CD4-positive, alpha-beta T cell (primary cell): ENCODE data around the gene SARNP. TPM values are rescaled to one million over a fixed set of nuclear protein-coding genes. Genes with fewer than 3 reads are reported as not detected.
A peak's percentile ranks its signal among the peaks of the same experiment; 100 is the strongest.

Source experiments
- ATAC-seq: fragments of 200-7000 bp; cut with Tn5 transposase; one replicate; pipeline ENCODE4 v1.10.0; 2022; ENCODE audit warnings: mild to moderate bottlenecking; ENCODE audit not compliant: poor library complexity
- CTCF ChIA-PET: fragments of 350-600 bp; sonication (Branson Sonifier 250); formaldehyde crosslinking; loops from one replicate; lab custom pipeline; 2021; ENCODE audit warnings: antibody characterized with exemption, inconsistent platforms; lab: Charles Lee
- POLR2A ChIA-PET: fragments of 350-600 bp; sonication (Branson Sonifier 250); formaldehyde crosslinking; loops from one replicate; lab custom pipeline; 2021; ENCODE audit warnings: antibody characterized with exemption, inconsistent platforms; lab: Charles Lee
- DNase-seq, 14 experiments: peaks; one replicate each; pipeline ENCODE4 v3.0.0-alpha.2; 2013 to 2020; ENCODE audit warnings: mixed read lengths in 2 of 14
- H3K27ac ChIP-seq, 2 donors: one replicate each; pipeline versions ENCODE4 v1.5.1 to v1.7.0; 2013; ENCODE audit warnings: low read length in 2 of 2, low read depth in 1 of 2, mild to moderate bottlenecking in 1 of 2
- H3K27me3 ChIP-seq, 2 experiments: 1 replicate in 1 of 2; 2 replicates in 1 of 2; pipeline versions ENCODE4 v1.6.1 to v1.7.0; 2013; ENCODE audit warnings: low read length in 2 of 2, control low read depth in 1 of 2, mild to moderate bottlenecking in 1 of 2, moderate library complexity in 1 of 2; ENCODE audit not compliant: insufficient read depth in 2 of 2, control insufficient read depth in 1 of 2
- H3K36me3 ChIP-seq: one replicate; pipeline ENCODE4 v1.6.1; 2013; ENCODE audit warnings: low read length, control low read depth; ENCODE audit not compliant: insufficient read depth
- H3K4me1 ChIP-seq: one replicate; pipeline ENCODE4 v1.6.1; 2013; ENCODE audit warnings: low read length, control low read depth; ENCODE audit not compliant: insufficient read depth
- H3K4me3 ChIP-seq: one replicate; pipeline ENCODE4 v1.5.1; 2013; ENCODE audit warnings: mild to moderate bottlenecking, low read length, moderate library complexity
- H3K9me3 ChIP-seq, 2 experiments: 1 replicate in 1 of 2; 2 replicates in 1 of 2; pipeline versions ENCODE4 v1.6.1 to v1.7.0; 2013; ENCODE audit warnings: low read length in 2 of 2, mild to moderate bottlenecking in 2 of 2, control low read depth in 1 of 2, moderate library complexity in 1 of 2; ENCODE audit not compliant: control insufficient read depth in 1 of 2, insufficient read depth in 1 of 2
- H3K27ac Mint-ChIP-seq: one replicate; pipeline ENCODE4 v1.8.0; 2020; ENCODE audit warnings: mixed read lengths
- H3K27me3 Mint-ChIP-seq: one replicate; pipeline ENCODE4 v1.8.0; 2021; ENCODE audit warnings: mixed read lengths
- H3K36me3 Mint-ChIP-seq: one replicate; pipeline ENCODE4 v1.8.0; 2021; ENCODE audit warnings: low read depth, mixed read lengths
- H3K4me1 Mint-ChIP-seq: one replicate; pipeline ENCODE4 v1.8.0; 2021; ENCODE audit warnings: low read depth, mixed read lengths
- H3K4me3 Mint-ChIP-seq: one replicate; pipeline ENCODE4 v1.8.0; 2020; ENCODE audit warnings: mild to moderate bottlenecking, mixed read lengths
- H3K9me3 Mint-ChIP-seq: one replicate; pipeline ENCODE4 v1.8.0; 2020; ENCODE audit warnings: mixed read lengths
- CTCF ChIP-seq: fragments of 200-600 bp; IDR thresholded peaks from one replicate; pipeline ENCODE4 v1.8.0; 2022; ENCODE audit warnings: antibody characterized with exemption, mild to moderate bottlenecking
- intact Hi-C, 2 experiments: fragments of 100-400 bp; cut with DNase I in 1 of 2; cut with micrococcal nuclease in 1 of 2; formaldehyde crosslinking; loops; one replicate each; pipeline versions ENCODE4 v1.15.1 to v1.9.0; 2023 to 2025; cut with DNase I, micrococcal nuclease
- total RNA-seq, 174 experiments: library from RNA in 2 of 174; stranded (reverse) in 2 of 174; gene quantifications; one replicate each; pipeline ENCODE4 v1.2.3 and lab custom pipeline; 2021 to 2026

Gene SARNP
- total RNA-seq, 2 experiments from 2014 or later: 38.2 to 38.6 TPM

- Histone ChIP-seq H3K9me3 (no peaks in the 10 kb centered on the region), H3K4me3 (no peak overlapping the region), H3K27me3 (peaks cover 0 to 2% of the 10 kb centered on the region in 2 experiments), H3K27ac (no peak overlapping the region), H3K36me3 (no peaks in the 10 kb centered on the region), H3K4me1 (peaks cover 3% of the 10 kb centered on the region)
- Mint-ChIP-seq H3K4me1 (no peaks in the 10 kb centered on the region), H3K4me3 (no peak overlapping the region), H3K27ac (no peak overlapping the region), H3K36me3 (no peaks in the 10 kb centered on the region), H3K9me3 (no peaks in the 10 kb centered on the region), H3K27me3 (peaks cover 3% of the 10 kb centered on the region)
- DNase-seq (no peak), ATAC-seq (no peak)
- intact Hi-C loops: no loop called here
- POLR2A ChIA-PET: no interaction called here
- TF ChIP-seq CTCF: no peak
- CTCF ChIA-PET: no interaction called here
Measured at GRCh38 chr12:55849616-55850343, 32.3 kb upstream of the SARNP start.

- no peak overlapping the region for H3K4me3 Mint-ChIP-seq
- no peaks in the 10 kb centered on the region for H3K4me1 Mint-ChIP-seq
- intact Hi-C loops: no loop called here
- Histone ChIP-seq H3K27ac (no peak overlapping the region), H3K4me1 (peaks cover 3% of the 10 kb centered on the region), H3K4me3 (no peak overlapping the region), H3K36me3 (no peaks in the 10 kb centered on the region), H3K27me3 (peaks cover 0 to 2% of the 10 kb centered on the region in 2 experiments), H3K9me3 (no peaks in the 10 kb centered on the region)
- no peaks in the 10 kb centered on the region for H3K9me3 Mint-ChIP-seq
- H3K36me3 Mint-ChIP-seq: no peaks in the 10 kb centered on the region
- TF ChIP-seq CTCF: no peak
- H3K27ac Mint-ChIP-seq: no peak overlapping the region
- DNase-seq: peak in 3 of 14 experiments; percentile 9 to 65 (median 58)
- H3K27me3 Mint-ChIP-seq: peaks cover 3% of the 10 kb centered on the region
- ChIA-PET POLR2A (interaction anchor here (1.0 kb wide), 1 partner anchor 79 kb away, joined by 4 read pairs; no protein-coding TSS in a partner anchor), CTCF (interaction anchor here (0.8 to 1.0 kb wide), 2 partner anchors 12 to 79 kb away, joined by 3 to 5 read pairs; no protein-coding TSS in a partner anchor)
- no peak for ATAC-seq
Measured at GRCh38 chr12:55847603-55848291, 30.2 kb upstream of the SARNP start.

GRCh38 chr12:55847033-55847432 lies 29.5 kb upstream of the SARNP start:
- Histone ChIP-seq H3K27me3 (peaks cover 0 to 2% of the 10 kb centered on the region in 2 experiments), H3K9me3 (no peaks in the 10 kb centered on the region), H3K4me1 (peaks cover 3% of the 10 kb centered on the region), H3K36me3 (no peaks in the 10 kb centered on the region), H3K27ac (no peak overlapping the region), H3K4me3 (no peak overlapping the region)
- H3K4me1 Mint-ChIP-seq: no peaks in the 10 kb centered on the region
- ChIA-PET CTCF (interaction anchor here (1.0 to 1.3 kb wide), 2 partner anchors 12 to 79 kb away, joined by 3 read pairs; no protein-coding TSS in a partner anchor), POLR2A (interaction anchor here (1.0 kb wide), 1 partner anchor 79 kb away, joined by 4 read pairs; no protein-coding TSS in a partner anchor)
- no peak for TF ChIP-seq CTCF
- no peak overlapping the region for H3K27ac Mint-ChIP-seq
- no peak overlapping the region for H3K4me3 Mint-ChIP-seq
- DNase-seq: peak in 2 of 14 experiments; percentile 54 to 61
- intact Hi-C loops: no loop called here
- no peaks in the 10 kb centered on the region for H3K36me3 Mint-ChIP-seq
- no peaks in the 10 kb centered on the region for H3K9me3 Mint-ChIP-seq
- no peak for ATAC-seq
- peaks cover 3% of the 10 kb centered on the region for H3K27me3 Mint-ChIP-seq
